Esophagus muscularis mucosa (tissue), 4 donors: ENCODE data around the gene PAXIP1.

Experiments
- EP300 ChIP-seq: sonication (generic); formaldehyde crosslinking; IDR thresholded peaks from one replicate; pipeline ENCODE4 v1.6.1; 2017; ENCODE audit warnings: antibody characterized with exemption
- POLR2A ChIP-seq: fragments of 450-650 bp; IDR thresholded peaks from one replicate; pipeline ENCODE4 v1.6.1; 2017; ENCODE audit warnings: antibody characterized with exemption, moderate library complexity, mild to moderate bottlenecking, low read depth
- POLR2AphosphoS5 ChIP-seq, 2 donors: sonication (generic); formaldehyde crosslinking; IDR thresholded peaks; one replicate each; pipeline ENCODE4 v1.6.1; 2017; ENCODE audit warnings: antibody characterized with exemption in 2 of 2
- TF ChIP-seq, protein P1 (sequence below), 3 experiments: fragments of 200-600 bp in 2 of 3; fragments of 450-650 bp in 1 of 3; sonication (generic) in 2 of 3; IDR thresholded peaks; one replicate each; pipeline ENCODE4 v1.5.1; 2017 to 2019; ENCODE audit warnings: antibody characterized with exemption in 3 of 3, mild to moderate bottlenecking in 2 of 3, moderate library complexity in 1 of 3

DNA sequence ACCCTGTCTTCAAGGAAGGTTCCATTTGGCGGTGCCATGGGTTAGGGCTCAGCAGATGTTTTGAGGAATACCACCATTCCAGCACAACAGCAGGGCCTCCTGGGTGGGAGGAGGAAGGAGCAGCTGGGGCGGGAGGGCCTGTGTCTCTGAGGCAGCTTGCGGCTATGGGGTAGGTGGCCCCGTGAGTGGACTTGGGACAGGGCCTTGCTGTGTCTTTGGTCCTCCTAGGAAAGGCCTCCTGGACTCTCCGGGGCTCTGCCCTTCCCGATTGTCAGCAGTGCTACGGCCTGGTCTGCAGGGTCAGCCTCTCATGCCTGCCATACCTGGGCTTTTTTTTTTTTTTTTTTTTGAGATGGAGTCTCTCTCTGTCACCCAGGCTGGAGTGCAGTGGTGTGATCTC lies 96.7 kb downstream of the PAXIP1 start:
- TF ChIP-seq, protein P1, sequence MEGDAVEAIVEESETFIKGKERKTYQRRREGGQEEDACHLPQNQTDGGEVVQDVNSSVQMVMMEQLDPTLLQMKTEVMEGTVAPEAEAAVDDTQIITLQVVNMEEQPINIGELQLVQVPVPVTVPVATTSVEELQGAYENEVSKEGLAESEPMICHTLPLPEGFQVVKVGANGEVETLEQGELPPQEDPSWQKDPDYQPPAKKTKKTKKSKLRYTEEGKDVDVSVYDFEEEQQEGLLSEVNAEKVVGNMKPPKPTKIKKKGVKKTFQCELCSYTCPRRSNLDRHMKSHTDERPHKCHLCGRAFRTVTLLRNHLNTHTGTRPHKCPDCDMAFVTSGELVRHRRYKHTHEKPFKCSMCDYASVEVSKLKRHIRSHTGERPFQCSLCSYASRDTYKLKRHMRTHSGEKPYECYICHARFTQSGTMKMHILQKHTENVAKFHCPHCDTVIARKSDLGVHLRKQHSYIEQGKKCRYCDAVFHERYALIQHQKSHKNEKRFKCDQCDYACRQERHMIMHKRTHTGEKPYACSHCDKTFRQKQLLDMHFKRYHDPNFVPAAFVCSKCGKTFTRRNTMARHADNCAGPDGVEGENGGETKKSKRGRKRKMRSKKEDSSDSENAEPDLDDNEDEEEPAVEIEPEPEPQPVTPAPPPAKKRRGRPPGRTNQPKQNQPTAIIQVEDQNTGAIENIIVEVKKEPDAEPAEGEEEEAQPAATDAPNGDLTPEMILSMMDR (IDR thresholded peaks at IDR 0.05), result no peak
- TF ChIP-seq POLR2A, result no peak
- TF ChIP-seq EP300, result no peak
- no peak for TF ChIP-seq POLR2AphosphoS5 (IDR thresholded peaks at IDR 0.05)
